Type B pancreatic cell (in vitro differentiated cells): ENCODE measurements around the gene OR1I1. TPM values are rescaled to one million over a fixed set of nuclear protein-coding genes. Genes with fewer than 3 reads are reported as not detected.

Experiments used
- DNase-seq: peaks from one replicate; pipeline ENCODE4 v3.0.0; 2021; ENCODE audit warnings: mixed read lengths; ENCODE audit not compliant: unreplicated experiment; ENCODE audit errors: extremely low spot score
- H3K27ac Mint-ChIP-seq: 2 replicates; pipeline ENCODE4 v1.8.0; 2021; ENCODE audit warnings: mild to moderate bottlenecking, mixed read lengths
- H3K27me3 Mint-ChIP-seq: 2 replicates; pipeline ENCODE4 v1.8.0; 2021; ENCODE audit warnings: mixed read lengths
- H3K36me3 Mint-ChIP-seq: 2 replicates; pipeline ENCODE4 v1.8.0; 2021; ENCODE audit warnings: mixed read lengths
- H3K4me1 Mint-ChIP-seq: one replicate; pipeline ENCODE4 v1.8.0; 2021; ENCODE audit warnings: mixed read lengths; ENCODE audit not compliant: unreplicated experiment
- H3K4me3 Mint-ChIP-seq: 2 replicates; pipeline ENCODE4 v1.8.0; 2021; ENCODE audit warnings: mild to moderate bottlenecking, mixed read lengths
- H3K9me3 Mint-ChIP-seq: 2 replicates; pipeline ENCODE4 v1.8.0; 2021; ENCODE audit warnings: mixed read lengths
- total RNA-seq: library from RNA; stranded (reverse); gene quantifications from 2 replicates; pipeline ENCODE4 v1.2.1, GENCODE V29; 2021; ENCODE audit warnings: low replicate concordance
- TF ChIP-seq, protein P1 (sequence below): fragments of 200-600 bp; sonication (generic); conservative IDR thresholded peaks from 2 replicates; pipeline ENCODE4 v1.5.0; 2021; ENCODE audit warnings: antibody characterized with exemption, mild to moderate bottlenecking

OR1I1 gene
- total RNA-seq, 1 donor from 2014 or later, result not detected

DNA sequence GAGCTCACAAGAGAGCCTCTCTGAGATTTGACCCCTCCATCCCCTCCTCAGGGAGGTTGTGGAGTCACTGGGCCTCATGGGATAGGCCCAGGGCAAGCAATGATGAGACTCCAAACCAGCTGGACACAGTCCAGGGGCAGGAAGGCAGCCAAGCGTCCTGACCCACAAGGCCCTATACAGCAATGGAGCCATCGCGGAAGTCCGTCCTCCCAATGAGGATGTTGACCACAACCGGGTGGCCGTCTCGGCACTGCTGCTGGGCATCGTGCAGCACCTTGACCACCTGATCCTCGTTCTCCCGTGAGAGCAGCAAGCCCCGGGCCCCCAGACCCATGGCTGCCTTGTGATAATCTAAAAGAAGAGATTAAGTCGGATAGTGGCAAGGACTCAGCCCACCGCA lies 33.1 kb downstream of the OR1I1 start:
- TF ChIP-seq, protein P1, sequence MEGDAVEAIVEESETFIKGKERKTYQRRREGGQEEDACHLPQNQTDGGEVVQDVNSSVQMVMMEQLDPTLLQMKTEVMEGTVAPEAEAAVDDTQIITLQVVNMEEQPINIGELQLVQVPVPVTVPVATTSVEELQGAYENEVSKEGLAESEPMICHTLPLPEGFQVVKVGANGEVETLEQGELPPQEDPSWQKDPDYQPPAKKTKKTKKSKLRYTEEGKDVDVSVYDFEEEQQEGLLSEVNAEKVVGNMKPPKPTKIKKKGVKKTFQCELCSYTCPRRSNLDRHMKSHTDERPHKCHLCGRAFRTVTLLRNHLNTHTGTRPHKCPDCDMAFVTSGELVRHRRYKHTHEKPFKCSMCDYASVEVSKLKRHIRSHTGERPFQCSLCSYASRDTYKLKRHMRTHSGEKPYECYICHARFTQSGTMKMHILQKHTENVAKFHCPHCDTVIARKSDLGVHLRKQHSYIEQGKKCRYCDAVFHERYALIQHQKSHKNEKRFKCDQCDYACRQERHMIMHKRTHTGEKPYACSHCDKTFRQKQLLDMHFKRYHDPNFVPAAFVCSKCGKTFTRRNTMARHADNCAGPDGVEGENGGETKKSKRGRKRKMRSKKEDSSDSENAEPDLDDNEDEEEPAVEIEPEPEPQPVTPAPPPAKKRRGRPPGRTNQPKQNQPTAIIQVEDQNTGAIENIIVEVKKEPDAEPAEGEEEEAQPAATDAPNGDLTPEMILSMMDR, result no peak
- Mint-ChIP-seq H3K4me1 (no peaks in the 10 kb centered on the region), H3K27ac (no peak overlapping the region), H3K4me3 (no peak overlapping the region), H3K27me3 (no peaks in the 10 kb centered on the region), H3K36me3 (peaks cover 25% of the 10 kb centered on the region), H3K9me3 (no peaks in the 10 kb centered on the region)
- no peak for DNase-seq

DNA sequence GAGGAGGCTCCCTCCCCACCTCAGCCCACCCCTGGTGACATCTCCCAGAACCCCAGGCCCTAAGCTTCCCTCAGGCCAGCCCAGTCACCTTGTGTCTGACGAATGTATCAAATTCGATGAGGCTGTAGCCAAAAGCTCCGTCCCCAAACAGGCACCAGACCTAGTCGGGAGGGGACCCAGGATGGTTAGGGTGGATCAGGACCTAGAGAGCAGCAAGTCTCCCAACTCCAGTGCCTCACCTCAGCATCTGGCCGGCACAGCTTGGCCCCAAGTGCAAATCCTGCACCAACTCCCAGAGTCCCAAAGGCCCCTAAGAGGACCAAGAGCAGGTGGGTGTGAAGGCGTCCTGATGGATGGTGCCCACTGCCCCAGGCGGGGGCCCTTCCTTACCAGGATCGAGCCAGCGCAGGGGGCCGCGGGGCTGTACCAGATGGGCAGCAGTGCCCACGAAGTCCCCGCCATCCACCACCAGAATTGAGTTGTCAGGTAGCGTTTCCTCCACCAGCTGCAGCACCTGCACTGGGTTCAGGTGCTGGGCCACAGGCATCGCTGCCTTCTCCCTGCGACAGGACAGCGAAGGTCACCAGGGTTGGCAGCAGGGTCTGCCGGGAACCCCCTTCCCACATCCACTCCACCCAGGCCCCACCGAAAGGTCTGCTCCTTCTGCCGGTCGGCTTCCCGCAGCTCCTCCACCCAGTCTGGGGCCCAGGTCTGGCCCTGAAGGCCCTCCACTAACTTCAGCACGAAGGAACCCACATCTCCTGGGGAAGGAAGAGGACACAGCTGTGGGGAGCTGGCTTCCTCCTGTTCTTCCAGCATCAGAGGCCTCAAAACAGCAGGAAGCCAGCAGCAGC lies 34.0 kb downstream of the OR1I1 start:
- no peak overlapping the region for H3K27ac Mint-ChIP-seq
- no peak overlapping the region for H3K4me3 Mint-ChIP-seq
- H3K27me3 Mint-ChIP-seq, result no peaks in the 10 kb centered on the region
- H3K9me3 Mint-ChIP-seq, result no peaks in the 10 kb centered on the region
- TF ChIP-seq, protein P1, result no peak
- H3K36me3 Mint-ChIP-seq, result peaks cover 30% of the 10 kb centered on the region
- H3K4me1 Mint-ChIP-seq, result no peaks in the 10 kb centered on the region
- DNase-seq, result no peak

DNA sequence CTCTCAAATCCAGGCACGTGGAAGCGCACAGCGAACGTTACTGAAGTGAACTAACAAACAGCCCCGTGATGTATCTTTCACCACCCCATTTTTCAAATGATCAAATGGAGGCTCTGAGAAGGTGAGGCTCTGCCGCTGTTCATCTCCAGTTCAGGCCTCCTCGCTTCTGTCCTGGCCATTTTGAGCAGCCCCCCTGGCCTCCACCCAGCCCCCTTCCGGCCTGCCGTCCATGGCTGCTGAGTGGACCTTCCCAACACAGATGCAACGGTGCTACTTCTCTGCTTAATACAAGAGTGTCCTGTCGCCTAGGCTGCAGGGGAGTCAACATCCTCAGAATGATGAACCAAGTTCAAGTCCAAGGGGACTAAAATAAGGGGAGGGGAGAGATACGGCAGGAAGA lies 34.8 kb downstream of the OR1I1 start:
- no peaks in the 10 kb centered on the region for H3K9me3 Mint-ChIP-seq
- peak overlapping the region; percentile 99 for H3K27ac Mint-ChIP-seq
- no peaks in the 10 kb centered on the region for H3K27me3 Mint-ChIP-seq
- H3K36me3 Mint-ChIP-seq, result peaks cover 29% of the 10 kb centered on the region
- H3K4me1 Mint-ChIP-seq, result no peaks in the 10 kb centered on the region
- H3K4me3 Mint-ChIP-seq, result no peak overlapping the region
- no peak for DNase-seq
- TF ChIP-seq, protein P1, result no peak

- Mint-ChIP-seq H3K27me3 (no peaks in the 10 kb centered on the region), H3K4me3 (peak overlapping the region; percentile 66), H3K36me3 (peaks cover 20% of the 10 kb centered on the region), H3K9me3 (no peaks in the 10 kb centered on the region), H3K4me1 (no peaks in the 10 kb centered on the region), H3K27ac (peak overlapping the region; percentile 99)
- DNase-seq, result no peak
- TF ChIP-seq, protein P1, result no peak
Measured at GRCh38 chr19:15118248-15118647, 36.2 kb downstream of the OR1I1 start.

DNA sequence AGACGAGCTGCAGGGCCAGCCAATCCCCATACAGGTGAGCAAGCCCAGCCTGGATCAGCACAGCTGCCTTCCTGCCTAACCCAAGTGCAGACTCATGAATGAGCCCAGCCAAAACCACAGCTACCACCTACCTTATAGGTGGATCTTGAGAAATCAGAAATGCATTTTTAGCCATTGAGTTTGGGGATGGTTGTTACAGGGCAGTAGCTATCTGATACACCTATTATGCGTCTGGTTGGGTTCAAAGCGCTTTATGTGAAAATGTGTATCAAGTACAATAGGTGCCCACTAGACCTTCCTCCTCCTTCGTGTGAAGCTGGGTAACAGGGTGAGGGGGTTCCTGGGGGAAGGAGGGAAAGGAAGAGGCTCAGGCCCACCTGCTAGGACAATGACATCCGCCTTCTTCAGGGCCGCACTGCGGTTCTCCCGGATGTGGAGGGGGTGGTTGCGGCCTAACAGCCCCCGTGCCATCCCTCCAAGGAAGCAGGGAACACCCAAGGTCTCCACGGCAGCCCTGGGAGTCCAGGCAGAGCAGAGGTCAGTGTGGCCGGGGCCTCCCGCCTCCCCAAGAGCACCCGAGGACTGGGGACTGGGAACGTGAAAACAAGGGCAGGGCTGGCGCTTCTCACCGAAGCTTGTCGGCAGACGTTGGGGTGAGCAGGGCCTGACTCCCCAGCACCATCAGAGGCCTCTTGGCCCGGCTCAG lies 36.9 kb downstream of the OR1I1 start:
- H3K27me3 Mint-ChIP-seq, result no peaks in the 10 kb centered on the region
- no peaks in the 10 kb centered on the region for H3K9me3 Mint-ChIP-seq
- H3K4me3 Mint-ChIP-seq, result no peak overlapping the region
- peaks cover under 1% of the 10 kb centered on the region for H3K4me1 Mint-ChIP-seq
- peak overlapping the region; percentile 99 for H3K27ac Mint-ChIP-seq
- peaks cover 20% of the 10 kb centered on the region for H3K36me3 Mint-ChIP-seq
- DNase-seq, result no peak
- TF ChIP-seq, protein P1, result no peak
